Heart left ventricle (tissue), 13 donors: ENCODE measurements around the gene MAML2.
"Not testable (repeated sequence)": the region's sequence is repeated elsewhere in the genome, so short reads cannot be mapped to it uniquely, and the experiment has no call there.

Experiments
- CTCF ChIP-seq, 12 donors: fragments of 200-600 bp; sonication (generic) in 4 of 12; IDR thresholded peaks; one replicate each; pipeline versions ENCODE4 v1.5.0 to v1.8.0; 2018 to 2022; ENCODE audit warnings: antibody characterized with exemption in 12 of 12, mild to moderate bottlenecking in 5 of 12
- POLR2A ChIP-seq, 2 donors: fragments of 450-650 bp; IDR thresholded peaks; one replicate each; pipeline ENCODE4 v1.6.1; 2017; ENCODE audit warnings: antibody characterized with exemption in 2 of 2, mild to moderate bottlenecking in 2 of 2, moderate library complexity in 2 of 2
- donor health status: ischemic (EF 13 %, LVEDD 7.1; RV severe dilation, severe dysfunction).
- donor health status: DM: no; HTN: yes; CAD: no.
- donor health status: DM: no; HTN: no; CAD: no.
- donor health status: ischemic (EF 25% LVEDD 6.9; RV normal size, moderate dysfunction).
- donor health status: ischemic (EF 25% LVEDD 5.7; RV mildly dilated, moderate dysfunction).
- donor health status: ischemic (EF 35%, LVEDD 5.7; RV mildly dilated, moderate dysfunction).
- donor health status: nonischemic (EF 11% LVEDD 7.7; RV severe dilation, severe dysfunction).
- donor health status: DM: yes; HTN: yes; CAD: no.
- donor health status: PGD.
- donor health status: ischemic (EF 29% LVEDD 5.4; RV normal size, mild dysfunction).
- donor health status: nonischemic (EF 23%, LVEDD 6.1; RV moderate dilation, normal function).

GRCh38 chr11:96285985-96286384 is 57.0 kb downstream of the MAML2 start:
- not testable (repeated sequence) for TF ChIP-seq CTCF, POLR2A (IDR thresholded peaks at IDR 0.05)
